DND-41 (cell line): ENCODE data around the gene PITPNM3.

Source experiments
- ATAC-seq: fragments of 200-7000 bp; cut with Tn5 transposase; 3 replicates; pipeline ENCODE4 v1.9.1; 2021; ENCODE audit warnings: low read depth; ENCODE audit not compliant: insufficient read depth
- DNase-seq: peaks from one replicate; pipeline ENCODE4 v3.0.0-alpha.2; 2020
- H2AFZ ChIP-seq: 2 replicates; pipeline ENCODE4 v1.6.0; 2012; ENCODE audit warnings: low read depth, low read length
- H3K27ac ChIP-seq: 2 replicates; pipeline ENCODE4 v1.5.1; 2012; ENCODE audit warnings: low read length, inconsistent platforms
- H3K27me3 ChIP-seq: fragments of 200-600 bp; sonication (generic); 2 replicates; pipeline ENCODE4 v1.6.0; 2012; ENCODE audit warnings: low read length, mild to moderate bottlenecking, inconsistent platforms; ENCODE audit not compliant: insufficient read depth, poor library complexity
- H3K36me3 ChIP-seq: 2 replicates; pipeline ENCODE4 v1.5.1; 2012; ENCODE audit warnings: low read length, inconsistent platforms; ENCODE audit not compliant: insufficient read depth
- H3K4me1 ChIP-seq: 2 replicates; pipeline ENCODE4 v1.5.1; 2012; ENCODE audit warnings: mild to moderate bottlenecking, low read length; ENCODE audit not compliant: insufficient read depth
- H3K4me2 ChIP-seq: 2 replicates; pipeline ENCODE4 v1.6.0; 2012; ENCODE audit warnings: mild to moderate bottlenecking, moderate library complexity, low read length, inconsistent platforms; ENCODE audit not compliant: insufficient read depth
- H3K4me3 ChIP-seq, 2 experiments: fragments of 200-600 bp in 1 of 2; shearing (Covaris generic) in 1 of 2; 2 replicates each; pipeline ENCODE4 v1.5.1; 2012 to 2016; ENCODE audit warnings: inconsistent platforms in 2 of 2, low read length in 2 of 2, mild to moderate bottlenecking in 2 of 2, low read depth in 1 of 2, moderate library complexity in 1 of 2
- H3K79me2 ChIP-seq: 2 replicates; pipeline ENCODE4 v1.6.0; 2012; ENCODE audit warnings: low read length, inconsistent platforms; ENCODE audit not compliant: insufficient read depth
- H3K9ac ChIP-seq: 2 replicates; pipeline ENCODE4 v1.6.0; 2012; ENCODE audit warnings: low read depth, mild to moderate bottlenecking, inconsistent platforms, low read length, moderate library complexity
- H3K9me3 ChIP-seq: 2 replicates; pipeline ENCODE4 v1.5.1; 2012; ENCODE audit warnings: low read length, moderate library complexity, mild to moderate bottlenecking, inconsistent platforms; ENCODE audit not compliant: insufficient read depth, severe bottlenecking
- H4K20me1 ChIP-seq: 2 replicates; pipeline ENCODE4 v1.6.0; 2012; ENCODE audit warnings: low read length; ENCODE audit not compliant: insufficient read depth
- EZH2 ChIP-seq: IDR thresholded peaks from 3 replicates; pipeline ENCODE4 v1.6.1; 2012; ENCODE audit warnings: borderline replicate concordance, low read depth, mild to moderate bottlenecking, moderate library complexity, low read length, inconsistent platforms; ENCODE audit not compliant: severe bottlenecking
- TF ChIP-seq, protein P1 (sequence below): IDR thresholded peaks from 2 replicates; pipeline ENCODE4 v1.5.1; 2012; ENCODE audit warnings: borderline replicate concordance, low read length, moderate library complexity, mild to moderate bottlenecking; ENCODE audit not compliant: poor library complexity, severe bottlenecking; ENCODE audit errors: extremely low read depth

The PITPNM3 gene

DNA sequence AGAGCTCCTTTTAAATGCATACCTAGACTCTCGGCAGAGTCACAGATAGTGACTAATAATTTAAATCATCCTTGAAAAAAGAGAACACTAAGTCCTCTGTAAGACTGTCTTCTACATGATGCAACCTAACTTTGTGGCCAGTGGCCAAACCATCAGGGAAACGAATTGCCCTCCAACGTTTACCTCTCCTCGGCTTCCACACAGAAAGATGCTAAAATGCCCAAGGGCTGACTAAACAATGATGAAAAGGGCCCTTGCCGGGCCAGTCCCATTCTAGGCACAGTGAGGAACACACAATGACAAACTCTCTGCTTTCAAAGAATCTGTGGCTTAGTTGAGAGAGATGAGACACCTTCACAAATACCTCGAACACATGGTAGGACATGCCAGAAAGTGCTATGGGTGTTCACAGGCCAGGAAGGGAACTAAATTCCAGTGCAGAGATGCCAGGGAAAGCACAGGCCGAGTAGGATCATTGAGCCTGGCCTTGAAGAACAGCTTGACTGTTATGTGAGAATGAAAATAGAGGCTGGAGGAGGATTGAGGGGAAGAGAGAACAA, 35.3 kb upstream of the PITPNM3 start:
- no peaks in the 10 kb centered on the region for H3K4me1 ChIP-seq
- H4K20me1 ChIP-seq = no peaks in the 10 kb centered on the region
- H2AFZ ChIP-seq = no peak overlapping the region
- H3K9ac ChIP-seq = no peak overlapping the region
- H3K27ac ChIP-seq = no peak overlapping the region
- H3K36me3 ChIP-seq = peaks cover 85% of the 10 kb centered on the region
- TF ChIP-seq, protein P1, sequence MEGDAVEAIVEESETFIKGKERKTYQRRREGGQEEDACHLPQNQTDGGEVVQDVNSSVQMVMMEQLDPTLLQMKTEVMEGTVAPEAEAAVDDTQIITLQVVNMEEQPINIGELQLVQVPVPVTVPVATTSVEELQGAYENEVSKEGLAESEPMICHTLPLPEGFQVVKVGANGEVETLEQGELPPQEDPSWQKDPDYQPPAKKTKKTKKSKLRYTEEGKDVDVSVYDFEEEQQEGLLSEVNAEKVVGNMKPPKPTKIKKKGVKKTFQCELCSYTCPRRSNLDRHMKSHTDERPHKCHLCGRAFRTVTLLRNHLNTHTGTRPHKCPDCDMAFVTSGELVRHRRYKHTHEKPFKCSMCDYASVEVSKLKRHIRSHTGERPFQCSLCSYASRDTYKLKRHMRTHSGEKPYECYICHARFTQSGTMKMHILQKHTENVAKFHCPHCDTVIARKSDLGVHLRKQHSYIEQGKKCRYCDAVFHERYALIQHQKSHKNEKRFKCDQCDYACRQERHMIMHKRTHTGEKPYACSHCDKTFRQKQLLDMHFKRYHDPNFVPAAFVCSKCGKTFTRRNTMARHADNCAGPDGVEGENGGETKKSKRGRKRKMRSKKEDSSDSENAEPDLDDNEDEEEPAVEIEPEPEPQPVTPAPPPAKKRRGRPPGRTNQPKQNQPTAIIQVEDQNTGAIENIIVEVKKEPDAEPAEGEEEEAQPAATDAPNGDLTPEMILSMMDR = no peak
- no peak for TF ChIP-seq EZH2
- ATAC-seq = no peak
- no peaks in the 10 kb centered on the region for H3K79me2 ChIP-seq
- no peak overlapping the region for H3K4me3 ChIP-seq
- H3K9me3 ChIP-seq = peaks cover under 1% of the 10 kb centered on the region
- H3K4me2 ChIP-seq = no peak overlapping the region
- no peak for DNase-seq
- H3K27me3 ChIP-seq = no peaks in the 10 kb centered on the region

DNA sequence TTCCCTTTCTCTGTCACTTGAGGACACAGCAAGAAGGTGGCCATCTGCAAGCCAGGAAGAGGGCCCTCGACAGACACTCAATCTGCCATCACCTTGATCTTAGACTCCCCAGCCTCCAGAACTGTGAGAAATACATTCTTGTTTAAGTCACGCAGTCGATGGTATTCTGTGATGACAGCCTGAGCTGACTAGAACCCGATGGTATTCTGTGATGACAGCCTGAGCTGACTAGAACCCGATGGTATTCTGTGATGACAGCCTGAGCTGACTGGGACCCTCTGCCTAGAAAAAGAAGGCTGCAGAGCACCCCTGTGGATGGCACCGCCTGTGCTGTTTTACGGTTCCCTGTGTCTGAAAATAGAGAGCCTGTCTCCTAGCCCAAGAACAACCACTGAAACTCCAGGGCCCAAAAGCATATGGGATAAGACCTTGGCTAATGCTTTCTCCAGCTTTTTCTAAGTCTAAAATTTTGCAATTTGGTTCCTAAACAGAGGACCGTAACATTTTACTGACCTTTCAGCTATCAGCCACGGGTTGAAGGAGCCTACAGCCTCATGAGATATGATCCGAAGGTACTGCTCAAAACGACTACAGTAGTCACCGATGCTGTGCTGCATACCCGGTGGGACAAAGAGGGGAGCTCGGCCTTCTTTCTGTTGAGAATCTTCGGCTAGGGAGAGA, 33.1 kb upstream of the PITPNM3 start:
- H3K79me2 ChIP-seq = no peaks in the 10 kb centered on the region
- no peaks in the 10 kb centered on the region for H3K4me1 ChIP-seq
- H3K9ac ChIP-seq = no peak overlapping the region
- H3K4me2 ChIP-seq = no peak overlapping the region
- no peak for DNase-seq
- peaks cover 5% of the 10 kb centered on the region for H3K9me3 ChIP-seq
- TF ChIP-seq, protein P1 = no peak
- TF ChIP-seq EZH2 = no peak
- H3K4me3 ChIP-seq = no peak overlapping the region
- H3K27ac ChIP-seq = no peak overlapping the region
- no peaks in the 10 kb centered on the region for H4K20me1 ChIP-seq
- no peak for ATAC-seq
- H3K36me3 ChIP-seq = peaks cover 85% of the 10 kb centered on the region
- H3K27me3 ChIP-seq = no peaks in the 10 kb centered on the region
- no peak overlapping the region for H2AFZ ChIP-seq

DNA sequence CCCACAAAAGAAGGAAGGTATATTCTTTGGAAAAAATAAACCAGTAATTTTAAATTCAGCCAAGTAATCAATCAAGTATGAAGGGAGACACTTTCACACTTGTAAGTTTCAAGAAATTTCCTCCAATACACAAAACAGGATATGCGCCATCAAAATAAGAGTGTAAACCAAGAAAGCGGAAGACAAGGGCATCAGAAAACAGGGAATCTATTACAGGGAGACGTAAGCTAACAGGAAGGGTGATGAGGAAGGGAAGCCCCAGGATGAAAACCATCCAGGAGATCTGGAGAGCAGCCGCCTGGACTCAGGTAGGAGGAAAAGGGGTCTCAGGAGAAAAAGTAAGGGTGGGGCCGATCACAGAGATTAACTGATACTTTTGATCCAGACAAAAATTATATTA, 31.8 kb upstream of the PITPNM3 start:
- H3K36me3 ChIP-seq = peaks cover 82% of the 10 kb centered on the region
- H3K4me3 ChIP-seq = no peak overlapping the region
- no peak overlapping the region for H3K4me2 ChIP-seq
- H4K20me1 ChIP-seq = no peaks in the 10 kb centered on the region
- H2AFZ ChIP-seq = no peak overlapping the region
- peaks cover 5% of the 10 kb centered on the region for H3K9me3 ChIP-seq
- TF ChIP-seq EZH2 = no peak
- TF ChIP-seq, protein P1 = no peak
- no peaks in the 10 kb centered on the region for H3K79me2 ChIP-seq
- no peak for ATAC-seq
- H3K27me3 ChIP-seq = no peaks in the 10 kb centered on the region
- no peak overlapping the region for H3K27ac ChIP-seq
- DNase-seq = no peak
- H3K9ac ChIP-seq = no peak overlapping the region
- H3K4me1 ChIP-seq = no peaks in the 10 kb centered on the region

DNA sequence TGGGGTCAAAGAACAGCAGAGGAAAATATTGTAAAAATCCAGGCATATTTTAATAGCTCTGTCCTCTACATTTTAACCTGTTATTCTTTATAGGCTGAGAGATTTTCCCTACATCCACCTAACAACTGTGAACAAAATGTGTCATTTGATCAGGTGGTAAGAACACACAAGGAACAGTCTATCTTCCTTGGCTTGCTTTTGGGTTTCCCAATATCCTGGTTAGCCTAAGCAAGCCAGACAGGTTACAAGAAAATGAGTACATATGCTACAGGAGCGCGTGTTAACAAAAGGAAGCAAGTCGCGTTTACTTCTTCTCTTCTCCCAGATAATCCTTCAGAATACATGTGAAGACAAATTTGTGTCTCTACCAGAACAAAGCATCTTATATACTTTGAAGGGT, 31.0 kb upstream of the PITPNM3 start:
- Histone ChIP-seq H3K36me3 (peaks cover 78% of the 10 kb centered on the region), H3K4me2 (no peak overlapping the region), H3K4me3 (no peak overlapping the region)

More for the DNA sequence above, 31.0 kb upstream of the PITPNM3 start:
- Histone ChIP-seq H3K9me3 (peaks cover 5% of the 10 kb centered on the region), H2AFZ (no peak overlapping the region), H3K4me1 (no peaks in the 10 kb centered on the region), H4K20me1 (no peaks in the 10 kb centered on the region), H3K9ac (no peak overlapping the region), H3K79me2 (no peaks in the 10 kb centered on the region), H3K27me3 (no peaks in the 10 kb centered on the region), H3K27ac (no peak overlapping the region)
- DNase-seq (no peak), ATAC-seq (no peak)
- TF ChIP-seq EZH2 = no peak
- TF ChIP-seq, protein P1 = no peak
